Measurements from ENCODE around the gene SELE. TPM values are rescaled to one million over a fixed set of nuclear protein-coding genes. Genes with fewer than 3 reads are reported as not detected.

SELE gene
- total RNA-seq, 1 donor from 2014 or later: not detected

DNA sequence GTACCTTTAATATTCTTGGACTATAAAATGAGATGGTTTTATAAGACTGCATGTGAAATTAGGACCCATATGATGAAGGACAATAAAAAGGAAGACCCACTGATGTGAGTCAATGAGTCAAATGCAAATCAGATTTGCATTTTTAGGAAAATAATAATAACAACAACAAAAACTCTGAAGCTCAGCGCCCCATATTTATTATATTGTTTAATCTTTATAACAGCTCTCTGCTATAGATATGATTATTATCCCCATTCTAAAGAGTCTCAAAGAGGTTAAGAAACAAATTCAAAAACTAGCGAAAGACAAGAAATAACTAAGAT lies 21.6 kb downstream of the SELE start:
- no peaks in the 10 kb centered on the region for H3K27me3 Mint-ChIP-seq (ENCODE audit: unreplicated experiment)
- TF ChIP-seq, protein P1, sequence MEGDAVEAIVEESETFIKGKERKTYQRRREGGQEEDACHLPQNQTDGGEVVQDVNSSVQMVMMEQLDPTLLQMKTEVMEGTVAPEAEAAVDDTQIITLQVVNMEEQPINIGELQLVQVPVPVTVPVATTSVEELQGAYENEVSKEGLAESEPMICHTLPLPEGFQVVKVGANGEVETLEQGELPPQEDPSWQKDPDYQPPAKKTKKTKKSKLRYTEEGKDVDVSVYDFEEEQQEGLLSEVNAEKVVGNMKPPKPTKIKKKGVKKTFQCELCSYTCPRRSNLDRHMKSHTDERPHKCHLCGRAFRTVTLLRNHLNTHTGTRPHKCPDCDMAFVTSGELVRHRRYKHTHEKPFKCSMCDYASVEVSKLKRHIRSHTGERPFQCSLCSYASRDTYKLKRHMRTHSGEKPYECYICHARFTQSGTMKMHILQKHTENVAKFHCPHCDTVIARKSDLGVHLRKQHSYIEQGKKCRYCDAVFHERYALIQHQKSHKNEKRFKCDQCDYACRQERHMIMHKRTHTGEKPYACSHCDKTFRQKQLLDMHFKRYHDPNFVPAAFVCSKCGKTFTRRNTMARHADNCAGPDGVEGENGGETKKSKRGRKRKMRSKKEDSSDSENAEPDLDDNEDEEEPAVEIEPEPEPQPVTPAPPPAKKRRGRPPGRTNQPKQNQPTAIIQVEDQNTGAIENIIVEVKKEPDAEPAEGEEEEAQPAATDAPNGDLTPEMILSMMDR (IDR thresholded peaks at IDR 0.05; ENCODE audit: partially characterized antibody, unreplicated experiment): no peak
- no peak overlapping the region for H3K27ac Mint-ChIP-seq (ENCODE audit: unreplicated experiment)
- peaks cover 2% of the 10 kb centered on the region for H3K4me1 Mint-ChIP-seq (ENCODE audit: low read depth, unreplicated experiment)
- peaks cover 4% of the 10 kb centered on the region for H3K9me3 Mint-ChIP-seq (ENCODE audit: unreplicated experiment)
- no peak overlapping the region for H3K4me3 Mint-ChIP-seq (ENCODE audit: unreplicated experiment)
- no peaks in the 10 kb centered on the region for H3K36me3 Mint-ChIP-seq (ENCODE audit: unreplicated experiment)
- no peak for DNase-seq

DNA sequence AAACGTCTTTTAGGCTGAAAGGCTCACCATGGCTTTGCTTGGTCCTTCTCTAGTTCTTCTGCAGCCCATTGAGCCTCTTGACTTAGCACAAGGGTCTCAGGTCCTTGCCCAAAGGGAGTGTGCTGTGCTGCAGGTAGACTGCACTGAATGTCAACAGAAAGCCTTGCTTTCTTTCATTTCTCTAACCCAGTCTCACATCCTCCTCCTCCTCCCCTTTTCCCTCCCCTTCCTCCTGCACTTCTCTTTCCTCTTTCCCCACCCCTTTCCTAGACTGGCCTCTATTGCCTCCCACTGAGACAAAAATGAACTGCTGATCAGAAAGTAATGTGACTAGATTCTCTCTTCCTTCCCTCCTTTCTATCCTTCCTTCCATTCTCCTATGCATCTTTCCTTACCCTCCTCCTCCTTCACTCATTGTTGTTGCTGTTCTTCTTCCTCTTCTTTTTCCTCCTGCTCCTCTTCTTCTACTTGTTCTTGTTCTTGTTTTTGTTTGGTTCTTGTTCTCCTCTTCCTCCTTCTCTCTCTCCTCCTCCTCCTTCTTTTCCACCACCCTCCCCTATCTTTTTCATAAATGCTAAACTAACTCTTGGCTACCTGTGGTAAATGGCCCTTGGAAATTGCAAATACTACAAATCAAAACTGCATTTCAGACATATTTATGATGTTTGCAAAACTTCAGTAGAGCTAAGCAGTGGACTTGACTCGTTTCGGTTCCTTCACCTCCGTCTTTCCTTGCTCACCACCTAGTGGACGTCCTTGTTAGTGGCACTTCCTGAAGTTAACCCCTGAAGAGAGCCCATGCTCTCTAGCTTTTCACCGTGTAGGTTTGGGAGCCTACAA lies 22.2 kb downstream of the SELE start, which contains the start of gene SELL:
TSS of gene SELL (minus strand) at position 152 of the 840 bp plus-strand sequence. CDS start at position 30, 122 bp downstream.
- H3K36me3 Mint-ChIP-seq (ENCODE audit: unreplicated experiment): no peaks in the 10 kb centered on the region
- TF ChIP-seq, protein P1 (IDR thresholded peaks at IDR 0.05; ENCODE audit: partially characterized antibody, unreplicated experiment): peak; percentile 80
- H3K9me3 Mint-ChIP-seq (ENCODE audit: unreplicated experiment): peaks cover 4% of the 10 kb centered on the region
- no peak within 1 kb of the TSS for H3K27ac Mint-ChIP-seq (ENCODE audit: unreplicated experiment)
- no peak within 1 kb of the TSS for H3K4me3 Mint-ChIP-seq (ENCODE audit: unreplicated experiment)
- H3K4me1 Mint-ChIP-seq (ENCODE audit: low read depth, unreplicated experiment): peaks cover 2% of the 10 kb centered on the region
- no peaks in the 10 kb centered on the region for H3K27me3 Mint-ChIP-seq (ENCODE audit: unreplicated experiment)
- peak; percentile 46 for DNase-seq

DNA sequence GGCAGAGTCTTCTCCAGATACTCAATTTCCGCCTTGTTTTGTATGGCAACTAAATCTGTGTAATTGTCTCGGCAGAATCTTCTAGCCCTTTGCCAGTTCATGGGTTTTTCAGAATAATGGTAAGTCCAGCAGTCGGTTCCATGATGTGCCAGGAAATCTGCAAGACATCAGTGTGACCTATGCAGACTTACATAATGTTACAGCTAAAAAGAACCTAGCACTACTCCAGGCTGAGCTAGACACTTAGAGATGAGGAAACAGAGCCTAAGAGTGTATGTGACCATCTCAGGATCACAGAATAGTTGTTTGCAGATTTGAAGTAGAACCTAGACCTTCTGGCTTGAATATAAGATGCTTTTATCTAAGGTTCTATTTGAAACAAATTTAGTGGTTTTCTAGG lies 25.2 kb downstream of the SELE start:
- TF ChIP-seq, protein P1 (IDR thresholded peaks at IDR 0.05; ENCODE audit: partially characterized antibody, unreplicated experiment): no peak
- H3K36me3 Mint-ChIP-seq (ENCODE audit: unreplicated experiment): no peaks in the 10 kb centered on the region
- no peaks in the 10 kb centered on the region for H3K9me3 Mint-ChIP-seq (ENCODE audit: unreplicated experiment)
- no peaks in the 10 kb centered on the region for H3K27me3 Mint-ChIP-seq (ENCODE audit: unreplicated experiment)
- H3K4me1 Mint-ChIP-seq (ENCODE audit: low read depth, unreplicated experiment): peaks cover 2% of the 10 kb centered on the region
- no peak overlapping the region for H3K4me3 Mint-ChIP-seq (ENCODE audit: unreplicated experiment)
- no peak for DNase-seq
- no peak overlapping the region for H3K27ac Mint-ChIP-seq (ENCODE audit: unreplicated experiment)

DNA sequence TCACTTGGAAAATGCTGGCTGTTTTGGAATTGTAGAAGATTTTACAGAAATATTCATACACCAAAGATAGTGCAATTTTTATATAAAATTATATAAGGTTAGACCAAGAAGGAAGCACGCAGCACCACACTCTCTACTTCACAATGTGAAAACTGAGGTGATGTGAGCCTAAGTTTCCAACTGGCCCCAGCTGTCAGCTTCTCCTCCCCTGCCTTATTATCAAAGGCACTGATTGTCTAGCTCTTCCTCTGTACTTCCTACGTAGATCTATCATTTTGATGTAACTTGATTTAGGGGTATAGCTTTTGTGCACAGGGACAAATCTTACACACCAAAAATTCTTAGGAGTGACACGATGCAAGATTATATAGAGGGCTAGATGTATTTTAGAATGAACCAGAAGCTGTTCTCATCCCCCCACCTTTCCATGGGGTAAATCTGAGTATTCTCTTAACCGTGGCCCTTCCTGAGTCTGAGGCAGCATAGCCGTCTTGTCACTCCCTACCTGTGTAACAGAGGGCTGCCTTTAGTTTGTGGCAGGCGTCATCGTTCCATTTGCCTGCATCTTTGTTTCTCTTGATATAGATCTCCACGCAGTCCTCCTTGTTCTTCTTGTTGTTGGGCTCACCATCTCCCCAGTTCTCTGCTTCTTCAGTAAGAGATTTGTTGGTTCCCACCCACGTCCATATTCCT lies 25.8 kb downstream of the SELE start:
- Mint-ChIP-seq H3K4me3 (ENCODE audit: unreplicated experiment) (no peak overlapping the region), H3K9me3 (ENCODE audit: unreplicated experiment) (no peaks in the 10 kb centered on the region), H3K4me1 (ENCODE audit: low read depth, unreplicated experiment) (peaks cover 2% of the 10 kb centered on the region), H3K36me3 (ENCODE audit: unreplicated experiment) (no peaks in the 10 kb centered on the region), H3K27me3 (ENCODE audit: unreplicated experiment) (no peaks in the 10 kb centered on the region), H3K27ac (ENCODE audit: unreplicated experiment) (no peak overlapping the region)
- DNase-seq: no peak
- TF ChIP-seq, protein P1 (IDR thresholded peaks at IDR 0.05; ENCODE audit: partially characterized antibody, unreplicated experiment): no peak

DNA sequence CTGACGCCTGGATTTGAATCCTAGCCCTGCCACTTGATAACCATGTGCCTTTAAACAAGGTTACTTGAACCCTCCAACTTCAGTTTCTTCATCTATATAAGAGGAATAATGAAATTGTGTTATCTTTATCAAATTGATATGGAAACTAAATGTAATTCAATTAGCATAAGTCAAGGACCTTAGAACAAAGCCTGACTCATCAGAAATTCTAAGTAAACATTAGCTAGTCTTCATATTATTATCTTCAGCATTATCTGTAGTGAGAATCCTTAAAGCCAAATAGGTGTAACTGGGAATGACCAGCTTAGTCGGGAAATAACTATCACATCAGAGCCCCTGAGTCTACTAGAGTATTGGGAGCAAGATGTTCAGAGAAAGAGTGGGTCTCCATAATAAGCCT lies 29.1 kb downstream of the SELE start:
- no peak overlapping the region for H3K27ac Mint-ChIP-seq (ENCODE audit: unreplicated experiment)
- no peaks in the 10 kb centered on the region for H3K9me3 Mint-ChIP-seq (ENCODE audit: unreplicated experiment)
- no peak overlapping the region for H3K4me3 Mint-ChIP-seq (ENCODE audit: unreplicated experiment)
- no peaks in the 10 kb centered on the region for H3K36me3 Mint-ChIP-seq (ENCODE audit: unreplicated experiment)
- DNase-seq: no peak
- no peaks in the 10 kb centered on the region for H3K4me1 Mint-ChIP-seq (ENCODE audit: low read depth, unreplicated experiment)
- TF ChIP-seq, protein P1 (IDR thresholded peaks at IDR 0.05; ENCODE audit: partially characterized antibody, unreplicated experiment): no peak
- H3K27me3 Mint-ChIP-seq (ENCODE audit: unreplicated experiment): no peaks in the 10 kb centered on the region

All from glutamatergic neuron (in vitro differentiated cells).